Limb (tissue), 2 donors: ENCODE results near the gene MYBBP1A.

ENCODE experiments used
- DNase-seq, 2 donors: peaks; one replicate each; pipeline ENCODE4 v3.0.0-alpha.2; 2016; ENCODE audit errors: extremely low spot score in 2 of 2

MYBBP1A gene

DNA sequence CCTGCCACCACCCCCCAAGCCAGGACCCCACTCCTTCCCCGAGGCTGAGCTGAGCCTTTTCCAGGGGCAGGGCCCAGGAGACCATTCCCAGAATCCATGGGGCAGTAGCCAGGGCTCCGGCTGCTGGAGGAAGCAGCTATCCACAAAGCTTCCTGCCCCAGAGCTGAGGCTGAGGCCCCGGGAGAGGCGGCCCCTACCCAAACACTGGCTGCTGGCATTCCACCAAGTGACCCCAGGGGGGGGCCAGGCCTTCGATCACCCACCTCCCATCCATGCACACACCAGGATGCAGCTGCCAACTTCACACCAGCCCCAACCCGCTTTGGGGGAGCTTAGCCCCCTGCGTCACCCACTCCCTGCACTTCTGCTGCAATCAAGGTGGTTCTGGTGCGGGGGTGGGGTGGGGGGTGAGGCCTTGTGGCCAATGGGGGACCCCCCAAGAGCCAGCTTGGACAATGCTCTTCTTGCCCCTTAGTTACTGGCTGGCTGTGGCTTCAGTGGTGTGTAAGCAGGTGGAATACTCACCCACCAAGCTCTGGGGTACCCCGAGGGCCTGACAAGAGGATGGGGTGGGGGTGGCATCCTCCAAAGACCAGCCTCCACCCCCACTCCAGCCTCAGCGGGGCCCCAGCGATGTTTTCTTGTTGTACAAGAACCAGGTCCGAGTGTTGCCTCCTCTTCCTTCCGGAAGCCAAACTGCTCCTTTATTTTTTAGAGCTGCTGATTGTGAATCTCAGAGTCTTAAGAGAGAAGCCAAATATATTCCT lies 16.8 kb downstream of the MYBBP1A start:
- no peak for DNase-seq

DNA sequence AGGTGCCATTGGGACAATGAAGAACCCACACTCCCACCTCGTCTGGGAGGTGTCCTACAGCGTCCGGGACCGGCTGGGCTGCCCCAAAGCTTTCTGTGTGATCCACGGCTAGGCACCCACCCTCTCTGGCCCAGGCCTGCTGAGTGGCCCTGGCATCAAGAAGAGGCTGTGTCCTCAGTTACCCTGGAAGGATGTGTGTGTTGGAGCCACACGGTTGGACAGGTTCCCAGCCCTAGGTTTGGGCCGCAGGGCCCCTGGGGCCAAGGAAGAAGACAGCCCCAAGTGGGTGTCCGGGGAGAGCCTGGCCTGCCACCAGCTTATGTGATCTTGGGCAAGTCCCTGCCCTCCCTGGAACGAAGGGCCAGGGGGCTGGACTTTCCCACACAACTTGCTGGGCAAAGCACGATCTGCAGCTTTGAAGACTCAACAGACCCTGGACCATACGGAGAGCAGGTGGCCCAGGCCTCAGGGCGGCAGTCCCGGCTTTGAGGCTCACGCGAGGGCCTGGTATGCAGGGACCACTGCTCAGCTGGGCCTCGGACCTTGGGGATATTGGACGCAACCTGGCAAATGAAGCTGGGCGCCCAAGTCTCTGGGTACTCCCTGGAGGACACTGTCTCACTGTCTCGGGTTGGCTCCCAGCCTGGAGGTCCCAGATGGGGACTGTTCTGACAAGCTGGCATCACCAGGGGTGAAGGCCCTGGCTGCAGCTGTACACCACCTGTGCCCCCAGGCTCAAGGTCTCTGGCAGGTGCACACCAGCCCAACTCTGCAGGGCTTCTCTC lies 17.5 kb downstream of the MYBBP1A start:
- DNase-seq = no peak

DNA sequence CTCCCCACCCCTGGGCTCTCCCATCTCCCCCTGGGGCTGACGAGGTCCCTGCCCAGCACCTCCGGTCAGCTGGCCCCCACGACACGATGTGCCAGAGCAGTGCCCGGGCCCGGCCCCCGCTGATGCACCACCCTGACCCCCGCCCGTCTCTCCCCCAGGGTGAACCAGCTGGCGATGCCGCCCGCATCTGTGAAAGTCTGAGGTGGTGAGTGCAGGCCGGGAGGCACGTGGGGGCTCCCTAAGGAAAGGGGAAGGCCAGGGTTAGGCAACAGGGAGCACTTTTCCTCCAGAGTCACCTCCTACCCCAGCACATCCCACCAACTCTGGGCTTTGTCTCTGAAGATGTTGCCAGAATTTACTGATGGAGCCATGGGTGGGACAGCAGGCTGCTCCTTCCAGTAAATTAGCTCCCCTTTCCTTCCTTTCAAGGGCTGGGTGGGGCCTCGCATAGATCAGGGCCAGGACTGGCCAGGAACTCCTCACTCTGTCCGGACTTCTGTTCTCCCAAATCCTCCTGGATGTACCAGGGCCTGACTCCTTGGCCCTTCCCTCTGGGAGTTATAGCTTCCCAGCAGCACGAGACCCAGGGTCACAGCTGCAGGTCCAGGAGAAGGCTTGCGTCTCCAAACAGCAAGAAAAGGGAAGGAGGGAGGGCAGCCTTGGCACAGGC lies 18.3 kb downstream of the MYBBP1A start:
- DNase-seq = no peak

DNA sequence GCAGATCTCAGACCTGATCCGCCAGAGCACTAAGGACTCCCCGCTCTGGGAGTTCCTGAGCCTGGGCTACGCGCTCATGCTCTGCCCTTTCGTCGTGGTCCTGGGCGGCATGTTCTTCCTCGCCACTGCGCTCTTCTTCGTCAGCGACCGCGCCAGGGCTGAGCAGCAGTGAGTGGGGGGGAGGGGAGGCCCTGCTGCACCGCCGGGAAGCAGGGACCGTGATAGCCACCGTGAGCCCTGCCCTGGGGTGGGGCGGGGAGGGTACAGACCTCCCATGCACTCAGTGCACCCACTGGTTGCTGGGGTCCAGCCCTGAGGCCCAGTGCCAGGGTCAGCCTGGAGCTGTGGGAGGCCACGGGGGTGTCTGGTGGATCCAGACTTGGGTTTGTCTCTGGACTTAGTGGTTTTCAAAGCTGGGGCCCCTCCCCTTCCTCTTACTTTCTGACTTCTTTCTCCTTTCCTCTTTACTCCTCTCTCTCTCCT lies 18.9 kb downstream of the MYBBP1A start:
- no peak for DNase-seq

DNA sequence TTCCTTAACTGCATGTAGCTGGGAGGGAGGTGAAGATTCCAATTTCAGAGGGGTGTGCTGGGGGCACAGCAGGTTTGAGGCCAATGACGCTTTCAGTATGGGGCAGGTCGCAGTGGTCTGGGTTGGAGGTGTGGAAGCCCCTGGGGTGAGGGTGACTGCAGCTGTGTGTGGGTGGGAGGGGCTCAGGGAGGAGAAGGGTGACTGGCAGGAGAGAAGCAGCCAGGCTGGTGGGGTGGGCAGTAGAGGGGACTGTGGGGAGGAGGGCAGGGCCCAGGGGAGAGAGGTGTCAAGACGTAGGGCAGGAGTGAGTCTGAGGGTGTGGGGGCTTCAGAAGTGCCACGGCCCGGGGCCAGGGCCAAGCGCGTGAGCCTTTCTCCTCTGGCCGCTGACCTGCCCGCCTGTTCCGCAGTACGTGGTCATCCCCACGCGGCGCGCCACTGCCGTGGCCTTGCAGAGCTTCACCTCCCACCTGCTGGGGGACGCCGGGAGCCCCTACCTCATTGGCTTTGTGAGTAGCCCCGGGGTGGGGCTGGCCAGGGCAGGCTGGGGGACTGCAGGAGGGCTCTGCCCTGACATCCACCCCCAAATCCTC lies 19.4 kb downstream of the MYBBP1A start:
- no peak for DNase-seq

DNA sequence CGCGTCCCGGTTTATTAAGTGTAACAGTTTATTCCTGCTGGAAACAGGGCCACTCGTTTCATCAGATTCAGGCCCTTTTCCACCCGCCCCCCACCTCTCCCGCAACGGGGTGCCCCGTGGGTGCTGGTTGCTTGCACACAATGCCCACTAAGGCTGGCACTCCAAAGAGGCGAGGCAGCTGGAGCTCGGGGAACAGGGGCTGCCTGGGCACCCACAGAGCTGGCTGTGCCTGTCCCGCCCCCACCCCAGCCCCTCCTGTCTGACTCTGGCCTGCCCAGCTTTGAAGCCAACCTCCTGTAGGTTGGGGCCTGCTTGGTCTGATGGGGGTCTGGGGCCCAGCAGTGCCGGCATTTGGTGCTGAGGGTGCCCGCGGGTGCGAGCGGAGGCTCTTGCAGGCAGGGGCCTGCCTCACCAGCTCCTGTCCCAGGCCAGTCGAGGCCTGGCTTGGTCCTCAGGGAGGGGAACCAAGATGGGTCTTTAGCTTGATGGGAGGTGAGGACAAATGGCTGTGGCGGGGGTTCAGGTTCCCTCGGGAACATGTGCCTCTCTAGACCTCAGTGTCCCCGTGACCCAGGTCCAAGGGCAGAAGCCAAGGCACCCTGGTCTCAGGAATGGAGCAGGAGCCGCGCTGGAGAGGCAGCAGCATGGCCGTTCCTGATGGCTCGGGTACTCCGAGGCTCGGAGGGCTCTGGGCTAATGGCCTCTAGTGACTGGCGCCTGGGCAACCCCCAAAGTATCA lies 20.1 kb downstream of the MYBBP1A start:
- DNase-seq = no peak

DNA sequence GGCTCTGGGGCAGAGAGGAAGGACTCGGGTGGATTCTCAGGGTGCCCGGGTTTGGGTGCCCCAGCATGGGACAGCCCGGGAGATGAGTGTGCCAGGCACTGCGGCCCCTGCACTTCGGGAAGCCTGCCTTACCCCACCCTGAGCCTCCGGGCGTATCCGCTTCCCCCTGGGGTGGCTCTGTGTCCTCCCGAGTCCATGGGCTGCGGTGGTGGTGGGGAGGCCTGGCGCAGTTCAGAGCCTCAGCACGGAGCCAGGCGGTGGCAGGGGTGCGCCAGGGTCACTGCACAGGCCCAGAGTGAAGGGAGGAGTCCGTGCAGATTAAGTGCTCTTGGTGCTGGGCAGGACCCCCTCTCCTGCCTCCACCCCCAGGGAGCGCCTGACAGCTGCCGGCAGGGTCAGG lies 20.7 kb downstream of the MYBBP1A start:
- no peak for DNase-seq

DNA sequence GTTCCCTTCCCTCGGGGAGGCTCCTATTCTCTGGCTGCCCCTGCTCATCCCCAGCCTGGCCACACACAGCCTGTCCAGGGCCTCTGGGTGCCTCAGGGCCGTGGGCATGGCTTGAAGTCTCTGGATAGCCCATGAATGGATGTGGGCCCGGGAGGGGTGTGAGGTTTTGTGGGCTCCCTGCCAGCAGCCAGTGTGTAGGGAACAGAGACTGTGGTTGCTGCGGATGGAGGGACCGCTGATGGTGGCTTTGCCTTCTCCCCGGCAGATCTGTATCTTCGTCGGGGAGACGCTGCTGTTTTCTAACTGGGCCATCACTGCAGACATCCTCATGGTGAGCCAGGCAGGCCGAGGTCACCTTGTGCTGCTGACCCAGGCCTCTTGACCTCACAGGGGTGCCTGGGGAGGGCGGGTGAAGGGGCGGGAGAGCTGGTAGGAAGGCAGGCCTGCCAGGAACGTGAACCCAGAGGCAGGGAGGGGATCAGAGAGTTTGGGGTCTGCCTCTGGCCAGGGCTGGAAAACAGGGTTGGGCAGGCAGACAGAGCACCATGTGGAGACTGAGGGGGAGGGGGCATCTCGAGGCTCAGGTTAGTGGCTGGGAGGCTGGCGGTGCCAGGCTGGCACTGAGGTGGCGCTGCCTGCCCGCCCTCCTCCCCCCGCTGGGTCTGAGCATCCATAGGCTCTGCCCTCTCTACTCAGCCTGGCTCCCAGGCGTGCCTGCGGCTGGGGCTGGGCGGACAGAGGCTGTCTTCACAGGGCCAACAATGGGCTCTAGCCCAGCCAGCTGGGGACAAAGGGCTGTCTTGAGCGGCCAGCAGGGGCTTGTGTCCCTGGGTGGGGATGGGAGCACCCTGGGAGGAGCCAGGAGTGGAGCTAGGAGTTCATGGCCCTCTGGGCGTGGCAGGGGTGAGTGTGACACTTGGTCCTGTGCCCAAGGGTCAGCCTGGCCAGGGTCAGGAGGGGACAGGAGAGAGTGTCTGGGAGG lies 21.4 kb downstream of the MYBBP1A start:
- DNase-seq = no peak

DNA sequence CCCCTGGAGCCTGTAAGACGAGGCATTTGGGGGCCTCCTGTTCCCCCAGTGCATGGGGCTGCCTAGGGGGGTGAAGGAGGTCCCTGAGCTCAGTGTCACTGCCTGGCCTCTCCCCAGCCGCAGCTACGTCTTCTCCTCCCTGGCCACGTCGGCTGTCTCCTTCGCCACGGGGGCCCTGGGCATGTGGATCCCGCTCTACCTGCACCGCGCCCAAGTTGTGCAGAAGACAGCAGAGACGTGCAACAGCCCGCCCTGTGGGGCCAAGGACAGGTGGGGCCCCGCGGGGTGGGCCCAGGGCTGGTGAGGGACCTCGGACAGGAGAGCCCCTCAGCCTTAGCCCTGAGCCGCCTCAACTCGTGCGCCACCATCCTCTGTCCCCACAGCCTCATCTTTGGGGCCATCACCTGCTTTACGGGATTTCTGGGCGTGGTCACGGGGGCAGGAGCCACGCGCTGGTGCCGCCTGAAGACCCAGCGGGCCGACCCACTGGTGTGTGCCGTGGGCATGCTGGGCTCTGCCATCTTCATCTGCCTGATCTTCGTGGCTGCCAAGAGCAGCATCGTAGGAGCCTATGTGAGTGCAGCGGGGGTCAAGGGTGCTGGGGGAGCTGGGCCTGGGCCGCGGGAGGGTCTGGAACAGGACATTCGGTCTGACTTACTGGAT lies 22.2 kb downstream of the MYBBP1A start:
- no peak for DNase-seq

DNA sequence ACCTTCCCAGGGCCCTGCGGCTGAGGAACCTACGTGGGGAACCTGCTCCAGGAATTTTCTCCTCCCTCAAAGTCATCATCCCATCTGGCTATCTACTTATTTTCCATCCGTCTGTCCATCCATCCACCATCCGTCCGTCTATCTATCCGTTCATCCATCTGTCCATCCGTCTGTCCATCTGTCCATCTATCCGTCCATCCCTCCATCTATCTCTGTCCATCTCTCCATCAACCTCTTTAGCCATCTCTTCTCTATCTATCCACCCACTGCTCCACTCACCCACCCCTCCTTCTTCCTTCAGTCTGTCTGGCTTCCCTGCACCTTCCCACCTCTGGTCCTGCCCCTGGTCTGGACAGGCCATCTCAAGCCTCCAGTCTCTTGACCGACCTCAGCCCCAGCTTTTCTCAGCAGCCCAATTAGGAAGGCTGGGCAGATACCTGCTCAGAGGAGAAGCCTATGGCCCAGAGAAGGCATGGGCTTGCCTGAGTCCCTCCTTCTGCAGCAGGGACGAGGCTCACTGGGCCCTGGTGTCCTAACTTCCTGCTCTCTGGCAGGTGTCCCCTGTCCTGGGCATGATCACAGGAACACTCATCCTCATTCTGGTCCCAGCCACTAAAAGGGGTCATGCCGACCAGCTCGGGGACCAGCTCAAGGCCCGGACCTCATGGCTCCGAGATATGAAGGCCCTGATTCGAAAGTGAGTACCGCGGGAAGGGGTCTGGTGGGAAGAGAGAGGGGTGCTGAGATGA lies 23.0 kb downstream of the MYBBP1A start:
- DNase-seq = no peak

DNA sequence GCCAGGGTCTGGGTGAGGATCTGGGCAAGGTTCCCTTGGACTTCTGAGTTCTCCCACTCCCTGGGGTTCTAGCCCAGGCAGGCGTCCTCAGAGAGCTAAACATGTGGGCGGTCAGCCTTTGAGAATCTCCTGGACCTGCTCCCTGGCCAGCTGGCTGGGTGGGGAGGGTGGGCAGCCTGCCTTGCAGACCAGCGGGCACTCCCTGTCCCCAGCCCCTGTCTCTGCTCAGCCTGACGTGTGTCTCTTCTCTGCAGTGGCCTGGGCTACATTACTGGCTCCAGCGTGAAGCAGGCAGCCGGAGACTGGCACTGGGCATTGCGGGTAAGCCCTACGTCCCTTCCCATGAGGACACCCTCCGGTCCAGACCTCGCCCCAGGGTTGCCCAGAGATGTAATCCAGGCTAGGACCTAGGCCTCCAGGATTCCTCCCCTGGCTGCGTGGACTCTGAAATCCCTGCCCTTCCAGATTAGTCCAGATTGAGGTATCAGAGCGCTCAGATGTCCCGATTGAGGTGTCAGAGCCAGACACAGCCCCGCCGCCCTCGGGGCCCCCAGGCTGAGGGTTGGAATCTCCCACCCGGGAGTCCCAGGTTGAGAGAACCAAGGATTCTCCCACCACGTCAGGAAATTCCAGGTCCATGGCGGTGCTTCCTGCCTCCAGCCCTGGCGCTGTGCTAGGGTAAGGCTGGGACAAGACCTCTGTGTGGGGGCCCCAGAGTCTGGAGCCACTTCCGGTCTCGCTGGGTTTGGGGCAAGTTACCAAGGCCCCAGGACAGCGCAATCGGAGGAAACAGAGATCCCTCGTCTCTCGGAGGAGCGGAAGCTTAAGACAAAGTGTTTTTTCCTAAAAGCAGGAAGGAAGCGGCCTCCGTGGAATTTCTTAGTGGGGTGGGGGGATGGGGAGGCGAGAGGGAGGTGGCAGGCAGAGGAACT lies 24.1 kb downstream of the MYBBP1A start:
- no peak for DNase-seq

DNA sequence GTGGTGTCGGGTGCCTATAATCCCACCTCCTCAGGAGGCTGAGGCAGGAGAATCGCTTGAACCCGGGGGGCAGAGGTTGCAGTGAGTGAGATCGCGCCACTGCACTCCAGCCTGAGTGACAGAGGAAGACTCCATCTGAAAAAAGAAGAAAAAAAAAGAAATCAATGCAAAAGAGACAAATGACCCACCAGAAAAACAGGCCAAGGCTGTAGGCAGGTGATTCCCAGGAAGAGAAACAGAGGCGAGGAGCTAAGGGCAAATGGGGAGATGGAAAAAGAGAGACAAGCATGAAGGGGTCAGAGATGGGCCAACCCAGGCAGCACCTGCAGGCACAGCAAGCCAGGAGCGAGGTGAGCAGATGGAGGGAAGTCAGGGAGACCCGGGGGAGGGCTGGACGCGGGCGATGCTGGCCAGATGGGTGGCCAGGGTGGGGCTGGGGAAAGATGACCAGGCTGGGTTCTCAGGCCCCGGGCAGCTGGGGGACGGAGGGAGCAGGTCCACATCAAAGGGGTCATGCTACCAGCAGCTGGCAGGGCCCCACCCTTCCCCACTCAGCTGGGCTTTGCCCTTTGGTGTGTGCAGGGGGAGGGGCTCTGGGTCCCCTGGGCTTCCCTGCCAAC lies 25.5 kb downstream of the MYBBP1A start:
- DNase-seq = no peak

DNA sequence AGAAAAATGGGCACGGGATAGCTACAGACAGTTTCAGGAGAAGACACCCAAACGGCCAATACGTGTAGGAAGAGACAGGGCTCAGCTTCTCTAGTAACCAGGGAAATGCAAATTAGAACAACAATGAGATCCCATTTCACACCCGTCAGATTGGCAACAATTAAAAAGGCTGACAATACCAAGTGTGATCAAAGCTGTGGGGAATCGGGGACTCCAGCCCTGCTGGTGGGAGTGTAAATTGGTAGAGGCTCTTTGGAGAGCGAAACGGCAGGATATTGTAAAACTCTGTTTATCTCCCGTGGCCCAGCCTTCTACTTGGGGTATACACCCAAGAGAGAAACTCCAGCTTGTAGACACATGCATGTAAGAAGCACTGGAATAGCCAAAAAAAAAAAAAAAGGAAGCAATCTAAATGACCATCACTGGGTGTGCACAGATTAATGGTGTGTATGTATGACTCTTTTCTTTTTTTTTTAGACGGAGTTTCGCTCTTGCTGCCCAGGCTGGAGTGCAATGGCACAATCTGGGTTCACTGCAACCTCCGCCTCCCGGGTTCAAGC lies 27.5 kb downstream of the MYBBP1A start:
- no peak for DNase-seq

DNA sequence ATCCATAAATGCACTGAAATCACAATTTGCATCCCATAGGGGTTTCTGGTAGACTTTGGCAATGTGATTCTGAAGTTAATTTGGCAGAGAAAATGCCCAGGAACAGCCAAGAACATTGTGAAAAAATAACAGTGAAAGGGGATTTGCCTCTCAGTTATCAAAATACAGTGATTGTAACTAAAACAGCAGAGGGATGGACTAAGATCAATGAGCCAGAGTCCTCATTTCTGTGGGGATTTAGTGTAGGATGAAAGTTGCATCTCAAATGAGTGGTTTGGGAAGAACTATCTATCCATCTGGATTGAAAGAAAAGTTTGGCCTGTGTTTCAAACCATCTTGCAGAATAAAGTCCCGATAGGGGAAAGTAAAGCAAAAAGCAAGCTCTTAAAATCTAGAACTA lies 28.1 kb downstream of the MYBBP1A start:
- DNase-seq = no peak

DNA sequence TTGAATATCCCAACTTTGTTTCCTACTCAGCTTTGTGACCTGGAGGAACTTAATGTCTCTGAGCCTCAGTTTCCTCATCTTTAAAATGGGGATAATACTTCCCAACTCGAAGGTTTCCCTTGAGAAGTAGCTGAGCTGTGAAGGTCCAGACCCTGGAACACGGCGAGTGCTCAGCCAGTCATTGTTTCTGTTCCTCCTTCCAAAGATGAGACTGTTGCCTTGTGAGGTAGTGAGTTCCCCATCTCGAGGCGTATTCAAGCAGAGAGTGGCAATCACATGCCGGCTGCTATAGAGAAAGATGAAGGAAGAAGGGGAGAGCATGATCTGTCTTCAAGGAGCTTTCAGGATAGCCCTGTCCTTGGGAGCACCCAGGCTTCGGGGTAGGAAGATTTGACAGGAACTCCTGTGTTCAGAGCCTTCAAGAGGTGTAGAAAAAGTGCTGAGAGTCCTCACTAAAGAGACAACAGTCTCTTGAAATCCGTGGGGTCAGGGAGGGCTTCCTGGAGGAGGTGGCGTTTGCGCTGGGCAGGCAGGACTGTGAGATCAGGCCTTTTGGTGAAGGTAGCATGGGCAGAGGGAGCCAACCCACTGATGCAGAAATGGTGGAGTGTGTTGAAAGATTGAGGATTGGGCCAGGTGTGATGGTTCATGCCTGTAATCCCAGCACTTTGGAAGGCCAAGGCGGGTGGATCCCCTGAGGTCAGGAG lies 29.3 kb downstream of the MYBBP1A start:
- no peak for DNase-seq

DNA sequence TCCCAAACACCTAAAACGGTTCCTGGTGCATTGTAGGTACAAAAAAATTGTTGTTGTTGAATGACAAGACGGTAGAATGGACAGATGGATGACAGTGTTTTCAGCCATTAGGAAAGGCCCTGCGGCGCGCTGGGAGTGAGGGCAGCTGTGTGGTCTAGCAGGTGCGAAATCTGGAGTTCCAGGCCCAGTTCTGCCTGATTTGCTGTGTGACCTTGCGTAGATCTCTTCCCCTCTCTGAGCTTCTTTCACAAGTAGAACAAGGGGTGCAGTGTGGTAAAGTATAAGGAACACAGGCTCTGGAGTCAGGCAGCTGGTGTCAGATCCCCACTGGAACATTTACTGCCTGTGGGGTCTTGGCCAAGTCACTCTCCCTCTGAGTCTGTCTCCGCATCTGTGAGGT lies 31.2 kb downstream of the MYBBP1A start:
- no peak for DNase-seq
